ENCODE data around the gene DCAF11.
A peak's percentile ranks its signal among the peaks of the same experiment; 100 is the strongest.

Gene DCAF11

GRCh38 chr14:24116128-24116814 is 1.7 kb downstream of the DCAF11 start:
- H3K36me3 ChIP-seq (ENCODE audit: insufficient read depth, low read depth, low read length): peaks cover 43% of the 10 kb centered on the region
- no peaks in the 10 kb centered on the region for H3K27me3 ChIP-seq (ENCODE audit: insufficient read depth, low read length)
- peak overlapping the region; percentile 94 for H3K4me3 ChIP-seq (ENCODE audit: low read length)
- H3K4me1 ChIP-seq (ENCODE audit: insufficient read depth, low read length): peaks cover 6% of the 10 kb centered on the region; the same call in 1 of the 2 replicates
- 0 out of 2 replicates have a peak overlapping the region, but pooled peaks have one; percentile 78 for H3K9ac ChIP-seq (ENCODE audit: low read depth, low read length)
- H3K27ac ChIP-seq (ENCODE audit: low read length): no peak overlapping the region
- no peaks in the 10 kb centered on the region for H3K9me3 ChIP-seq (ENCODE audit: insufficient read depth, low read depth, low read length)

DNA sequence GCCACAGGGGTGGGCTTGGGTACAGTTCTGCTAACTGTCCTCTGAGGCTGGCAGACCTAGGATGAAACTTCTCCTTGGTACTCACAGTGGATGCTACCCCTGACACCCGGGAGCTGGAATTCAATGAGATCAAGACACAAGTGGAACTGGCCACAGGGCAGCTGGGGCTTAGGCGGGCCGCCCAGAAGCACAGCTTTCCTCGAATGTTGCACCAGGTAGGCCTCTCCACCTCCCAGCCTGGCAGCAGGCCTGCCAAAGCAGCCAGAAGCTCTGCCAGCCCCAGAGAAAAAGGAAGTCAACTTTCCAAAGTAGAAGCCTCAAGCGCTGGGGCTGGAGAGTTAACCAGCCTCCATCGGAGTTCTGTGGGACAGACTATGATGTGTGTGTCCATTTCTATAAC is 2.6 kb downstream of the DCAF11 start:
- H3K9ac ChIP-seq (ENCODE audit: low read depth, low read length): no peak overlapping the region
- H3K4me3 ChIP-seq (ENCODE audit: low read length): no peak overlapping the region

GRCh38 chr14:24119691-24120090 is 5.1 kb downstream of the DCAF11 start:
- Histone ChIP-seq H3K4me3 (ENCODE audit: low read length) (no peak overlapping the region), H3K9me3 (ENCODE audit: insufficient read depth, low read depth, low read length) (no peaks in the 10 kb centered on the region), H3K4me1 (ENCODE audit: insufficient read depth, low read length) (peaks cover 6% of the 10 kb centered on the region; the same call in 1 of the 2 replicates), H3K9ac (ENCODE audit: low read depth, low read length) (no peak overlapping the region), H3K27ac (ENCODE audit: low read length) (no peak overlapping the region), H3K27me3 (ENCODE audit: insufficient read depth, low read length) (no peaks in the 10 kb centered on the region), H3K36me3 (ENCODE audit: insufficient read depth, low read depth, low read length) (peaks cover 65% of the 10 kb centered on the region)

More for the DNA sequence above, 2.6 kb downstream of the DCAF11 start:
- Histone ChIP-seq H3K27me3 (ENCODE audit: insufficient read depth, low read length) (no peaks in the 10 kb centered on the region), H3K36me3 (ENCODE audit: insufficient read depth, low read depth, low read length) (peaks cover 49% of the 10 kb centered on the region), H3K4me1 (ENCODE audit: insufficient read depth, low read length) (peaks cover 6% of the 10 kb centered on the region; the same call in 1 of the 2 replicates), H3K27ac (ENCODE audit: low read length) (no peak overlapping the region), H3K9me3 (ENCODE audit: insufficient read depth, low read depth, low read length) (no peaks in the 10 kb centered on the region)

DNA sequence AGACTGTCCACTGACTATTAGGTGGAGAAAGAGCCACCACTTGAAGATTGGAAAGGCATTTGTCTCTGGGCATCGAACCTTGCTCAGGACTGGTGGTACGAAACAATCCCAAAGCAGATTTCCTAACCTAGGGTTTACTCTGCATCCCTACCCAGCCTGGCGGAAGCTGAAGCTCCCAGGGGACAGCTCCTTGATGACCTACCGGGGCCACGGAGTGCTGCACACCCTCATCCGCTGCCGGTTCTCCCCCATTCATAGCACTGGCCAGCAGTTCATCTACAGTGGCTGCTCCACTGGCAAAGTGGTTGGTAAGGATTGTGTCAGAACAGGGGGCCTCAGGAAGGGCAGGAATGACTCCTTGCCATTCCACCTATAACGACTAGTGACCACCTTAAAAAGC is 6.6 kb downstream of the DCAF11 start:
- Histone ChIP-seq H3K36me3 (ENCODE audit: insufficient read depth, low read depth, low read length) (peaks cover 65% of the 10 kb centered on the region), H3K9me3 (ENCODE audit: insufficient read depth, low read depth, low read length) (no peaks in the 10 kb centered on the region)

DNA sequence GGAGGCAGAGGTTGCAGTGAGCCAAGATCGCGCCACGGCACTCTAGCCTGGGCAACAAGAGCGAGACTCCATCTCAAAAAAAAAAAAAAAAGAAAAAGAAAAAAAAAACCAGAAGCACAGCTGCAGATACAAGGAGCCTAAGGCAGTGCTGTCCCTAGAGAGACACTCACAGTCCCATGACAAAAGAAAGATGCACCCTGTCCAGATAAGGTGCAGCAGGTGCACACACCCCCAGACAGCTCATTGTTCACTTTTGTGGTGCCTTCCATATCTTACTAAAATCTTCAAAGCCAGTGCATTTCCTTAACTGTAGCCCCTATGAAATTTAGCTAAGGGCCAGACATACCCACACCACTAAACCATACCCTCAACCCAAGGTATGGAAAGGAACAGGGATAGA is 7.8 kb downstream of the DCAF11 start:
- peaks cover 57% of the 10 kb centered on the region for H3K36me3 ChIP-seq (ENCODE audit: insufficient read depth, low read depth, low read length)

More for the DNA sequence above, 6.6 kb downstream of the DCAF11 start:
- H3K9ac ChIP-seq (ENCODE audit: low read depth, low read length): no peak overlapping the region
- H3K27me3 ChIP-seq (ENCODE audit: insufficient read depth, low read length): no peaks in the 10 kb centered on the region
- H3K4me1 ChIP-seq (ENCODE audit: insufficient read depth, low read length): no peaks in the 10 kb centered on the region; the same call in 1 of the 2 replicates
- no peak overlapping the region for H3K27ac ChIP-seq (ENCODE audit: low read length)
- no peak overlapping the region for H3K4me3 ChIP-seq (ENCODE audit: low read length)

DNA sequence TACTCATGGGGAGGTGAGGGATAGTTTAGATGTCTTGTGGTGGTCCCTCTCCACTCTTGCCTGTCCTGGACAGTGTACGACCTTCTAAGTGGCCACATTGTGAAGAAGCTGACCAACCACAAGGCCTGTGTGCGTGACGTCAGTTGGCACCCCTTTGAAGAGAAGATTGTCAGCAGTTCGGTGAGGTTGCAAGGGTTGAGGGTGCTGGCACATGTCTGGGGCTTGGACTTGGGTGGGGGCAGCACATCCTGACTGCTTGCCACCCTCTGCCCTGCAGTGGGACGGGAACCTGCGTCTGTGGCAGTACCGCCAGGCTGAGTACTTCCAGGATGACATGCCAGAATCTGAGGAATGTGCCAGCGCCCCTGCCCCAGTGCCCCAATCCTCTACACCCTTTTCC is 8.3 kb downstream of the DCAF11 start:
- H3K36me3 ChIP-seq (ENCODE audit: insufficient read depth, low read depth, low read length): peaks cover 52% of the 10 kb centered on the region
- no peak overlapping the region for H3K9ac ChIP-seq (ENCODE audit: low read depth, low read length)
- no peaks in the 10 kb centered on the region for H3K9me3 ChIP-seq (ENCODE audit: insufficient read depth, low read depth, low read length)
- no peak overlapping the region for H3K27ac ChIP-seq (ENCODE audit: low read length)
- no peak overlapping the region for H3K4me3 ChIP-seq (ENCODE audit: low read length)
- no peaks in the 10 kb centered on the region for H3K4me1 ChIP-seq (ENCODE audit: insufficient read depth, low read length)
- no peaks in the 10 kb centered on the region for H3K27me3 ChIP-seq (ENCODE audit: insufficient read depth, low read length)

More for the DNA sequence above, 7.8 kb downstream of the DCAF11 start:
- Histone ChIP-seq H3K4me3 (ENCODE audit: low read length) (no peak overlapping the region), H3K4me1 (ENCODE audit: insufficient read depth, low read length) (no peaks in the 10 kb centered on the region), H3K27me3 (ENCODE audit: insufficient read depth, low read length) (no peaks in the 10 kb centered on the region), H3K27ac (ENCODE audit: low read length) (no peak overlapping the region), H3K9me3 (ENCODE audit: insufficient read depth, low read depth, low read length) (no peaks in the 10 kb centered on the region), H3K9ac (ENCODE audit: low read depth, low read length) (no peak overlapping the region)

DNA sequence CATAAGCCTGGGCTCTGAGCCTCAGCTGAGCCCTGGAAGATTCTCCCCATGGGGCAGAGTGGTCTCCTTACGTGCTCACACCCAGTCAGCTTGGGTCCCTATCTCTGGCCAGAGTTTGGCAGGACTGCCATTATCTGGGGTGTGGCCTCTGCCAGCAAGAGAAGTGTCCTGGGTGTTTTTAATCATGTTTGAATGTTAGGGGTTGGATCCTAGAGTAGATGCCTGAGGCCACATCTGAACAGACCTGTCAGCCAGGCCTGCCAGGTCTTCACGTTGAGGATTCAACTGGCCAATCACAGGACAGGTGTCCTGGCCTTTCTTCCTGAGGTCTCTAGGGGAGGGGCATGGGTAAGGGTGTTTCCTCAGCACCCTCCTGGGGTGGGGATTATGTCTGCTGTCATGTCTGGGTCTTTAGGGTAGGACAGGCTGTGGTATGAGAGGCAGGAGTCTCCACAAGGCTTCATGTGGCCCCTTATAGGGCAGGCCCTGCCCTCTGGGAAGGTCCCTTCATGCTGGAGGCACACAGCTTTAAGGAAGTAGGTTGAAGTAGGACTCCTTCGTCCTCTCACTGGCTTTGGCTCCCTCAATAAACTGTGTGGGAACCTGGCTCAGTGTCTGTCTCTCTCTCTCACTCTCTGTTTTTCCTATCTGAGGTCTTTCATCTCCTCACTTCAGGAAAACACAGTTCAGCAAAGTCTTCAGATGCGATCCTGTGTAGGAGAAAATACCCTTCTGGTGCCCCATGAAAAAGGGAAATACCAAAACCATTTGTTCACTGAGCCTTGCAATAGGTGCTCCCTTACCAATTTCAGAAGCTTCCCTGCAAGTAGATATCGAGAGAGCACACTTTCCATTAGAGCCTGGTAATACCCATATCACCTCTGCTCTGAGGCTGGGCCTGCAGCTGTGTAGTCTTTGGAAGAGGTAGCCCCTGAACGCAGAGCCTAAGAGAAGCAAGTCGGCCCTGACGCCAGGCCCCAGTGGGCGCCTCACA is 9.1 kb downstream of the DCAF11 start:
- Histone ChIP-seq H3K27ac (ENCODE audit: low read length) (no peak overlapping the region), H3K4me1 (ENCODE audit: insufficient read depth, low read length) (no peaks in the 10 kb centered on the region), H3K27me3 (ENCODE audit: insufficient read depth, low read length) (no peaks in the 10 kb centered on the region), H3K9me3 (ENCODE audit: insufficient read depth, low read depth, low read length) (no peaks in the 10 kb centered on the region), H3K4me3 (ENCODE audit: low read length) (no peak overlapping the region), H3K9ac (ENCODE audit: low read depth, low read length) (no peak overlapping the region), H3K36me3 (ENCODE audit: insufficient read depth, low read depth, low read length) (peaks cover 44% of the 10 kb centered on the region)

DNA sequence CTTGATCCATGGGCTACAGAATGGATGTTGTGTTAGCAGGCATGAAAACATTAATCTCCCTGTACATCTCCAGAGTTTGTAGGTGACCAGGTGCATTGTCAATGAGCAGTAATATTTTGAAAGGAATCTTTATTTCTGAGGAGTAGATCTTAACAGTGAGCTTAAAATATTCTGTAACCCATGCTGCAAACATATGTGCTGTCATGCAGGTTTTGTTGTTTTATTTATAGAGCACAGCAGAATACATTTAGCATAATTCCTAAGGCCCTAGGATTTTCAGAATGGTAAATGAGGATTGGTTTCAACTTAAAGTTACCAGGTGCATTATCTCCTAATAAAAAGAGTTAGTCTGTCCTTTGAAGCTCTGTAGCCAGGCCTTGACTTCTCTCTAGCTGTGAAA is 12.4 kb downstream of the DCAF11 start:
- H3K9ac ChIP-seq (ENCODE audit: low read depth, low read length): no peak overlapping the region
- no peaks in the 10 kb centered on the region for H3K27me3 ChIP-seq (ENCODE audit: insufficient read depth, low read length)
- H3K27ac ChIP-seq (ENCODE audit: low read length): no peak overlapping the region
- no peaks in the 10 kb centered on the region for H3K4me1 ChIP-seq (ENCODE audit: insufficient read depth, low read length)
- no peaks in the 10 kb centered on the region for H3K9me3 ChIP-seq (ENCODE audit: insufficient read depth, low read depth, low read length)
- peaks cover 16% of the 10 kb centered on the region for H3K36me3 ChIP-seq (ENCODE audit: insufficient read depth, low read depth, low read length)
- no peak overlapping the region for H3K4me3 ChIP-seq (ENCODE audit: low read length)

- Histone ChIP-seq H3K9me3 (ENCODE audit: insufficient read depth, low read depth, low read length) (no peaks in the 10 kb centered on the region), H3K4me3 (ENCODE audit: low read length) (no peak overlapping the region), H3K27ac (ENCODE audit: low read length) (no peak overlapping the region), H3K9ac (ENCODE audit: low read depth, low read length) (no peak overlapping the region), H3K4me1 (ENCODE audit: insufficient read depth, low read length) (no peaks in the 10 kb centered on the region), H3K36me3 (ENCODE audit: insufficient read depth, low read depth, low read length) (peaks cover 12% of the 10 kb centered on the region), H3K27me3 (ENCODE audit: insufficient read depth, low read length) (no peaks in the 10 kb centered on the region)
Measured at GRCh38 chr14:24127673-24128072, 13.1 kb downstream of the DCAF11 start.

DNA sequence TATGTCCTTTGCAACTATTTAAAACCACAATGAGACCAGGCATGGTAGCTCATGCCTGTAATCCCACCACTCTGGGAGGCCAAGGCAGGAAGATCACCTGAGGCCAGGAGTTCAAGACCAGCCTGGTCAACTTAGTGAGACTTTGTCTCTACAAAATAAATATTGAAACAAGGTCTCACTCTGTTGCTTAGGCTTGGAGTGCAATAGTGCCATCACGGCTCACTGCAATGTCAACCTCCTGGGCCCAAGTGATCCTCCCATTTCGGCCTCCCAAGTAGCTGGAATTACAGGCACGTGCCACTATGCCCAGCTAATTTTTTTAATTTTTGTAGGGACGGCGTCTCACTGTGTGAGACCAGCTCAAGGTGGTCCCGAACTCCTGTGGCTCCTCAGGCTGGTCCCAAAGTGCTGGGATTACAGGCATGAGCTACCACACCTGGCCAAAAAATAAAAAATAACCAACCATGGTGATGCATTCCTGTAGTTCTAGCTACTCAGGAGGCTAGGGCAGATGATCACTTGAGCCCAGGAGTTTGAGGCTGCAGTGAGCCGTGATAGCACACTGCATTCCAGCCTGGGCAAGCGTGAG is 14.9 kb downstream of the DCAF11 start:
- H3K9ac ChIP-seq (ENCODE audit: low read depth, low read length): no peak overlapping the region
- no peak overlapping the region for H3K27ac ChIP-seq (ENCODE audit: low read length)
- H3K36me3 ChIP-seq (ENCODE audit: insufficient read depth, low read depth, low read length): no peaks in the 10 kb centered on the region
- no peak overlapping the region for H3K4me3 ChIP-seq (ENCODE audit: low read length)
- no peaks in the 10 kb centered on the region for H3K9me3 ChIP-seq (ENCODE audit: insufficient read depth, low read depth, low read length)
- no peaks in the 10 kb centered on the region for H3K27me3 ChIP-seq (ENCODE audit: insufficient read depth, low read length)
- no peaks in the 10 kb centered on the region for H3K4me1 ChIP-seq (ENCODE audit: insufficient read depth, low read length)

DNA sequence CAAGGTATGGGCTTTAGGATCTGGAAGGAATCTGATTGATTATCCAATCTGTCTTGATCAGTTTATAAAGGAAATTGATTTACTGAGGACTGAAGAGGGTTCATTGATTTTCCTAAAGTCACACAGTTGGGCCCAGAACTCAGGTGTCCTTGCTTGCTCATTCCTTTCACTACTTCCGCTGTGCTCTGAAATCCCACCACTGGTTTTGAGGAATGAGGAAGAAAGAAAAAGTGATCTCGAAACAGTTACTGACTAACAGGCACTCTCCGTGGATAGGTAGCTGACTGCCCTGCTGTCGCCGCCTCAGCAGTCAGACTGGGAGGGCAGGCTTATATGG is 15.8 kb downstream of the DCAF11 start, which contains the start of gene FITM1:
TSS of gene FITM1 (plus strand) at position 280 of the 337 bp plus-strand sequence. CDS start 905 bp downstream, outside the sequence.
- Histone ChIP-seq H3K36me3 (ENCODE audit: insufficient read depth, low read depth, low read length) (no peaks in the 10 kb centered on the region), H3K27me3 (ENCODE audit: insufficient read depth, low read length) (no peaks in the 10 kb centered on the region), H3K4me1 (ENCODE audit: insufficient read depth, low read length) (0 out of 2 replicates have a peak, but pooled peaks cover 3% of the 10 kb centered on the region), H3K27ac (ENCODE audit: low read length) (no peak within 1 kb of the TSS), H3K9me3 (ENCODE audit: insufficient read depth, low read depth, low read length) (no peaks in the 10 kb centered on the region), H3K4me3 (ENCODE audit: low read length) (no peak within 1 kb of the TSS), H3K9ac (ENCODE audit: low read depth, low read length) (no peak within 1 kb of the TSS)
